ENCODE measurements around the gene COPB2.
A peak's percentile ranks its signal among the peaks of the same experiment; 100 is the strongest.

COPB2 gene

GRCh38 chr3:139358841-139359562, 30.4 kb downstream of the COPB2 start (continued):
- no peak for TF ChIP-seq ZNF354C (tag by site-specific recombination; IDR thresholded peaks at IDR 0.05; ENCODE audit: borderline replicate concordance, low read depth)
- TF ChIP-seq, protein P1, sequence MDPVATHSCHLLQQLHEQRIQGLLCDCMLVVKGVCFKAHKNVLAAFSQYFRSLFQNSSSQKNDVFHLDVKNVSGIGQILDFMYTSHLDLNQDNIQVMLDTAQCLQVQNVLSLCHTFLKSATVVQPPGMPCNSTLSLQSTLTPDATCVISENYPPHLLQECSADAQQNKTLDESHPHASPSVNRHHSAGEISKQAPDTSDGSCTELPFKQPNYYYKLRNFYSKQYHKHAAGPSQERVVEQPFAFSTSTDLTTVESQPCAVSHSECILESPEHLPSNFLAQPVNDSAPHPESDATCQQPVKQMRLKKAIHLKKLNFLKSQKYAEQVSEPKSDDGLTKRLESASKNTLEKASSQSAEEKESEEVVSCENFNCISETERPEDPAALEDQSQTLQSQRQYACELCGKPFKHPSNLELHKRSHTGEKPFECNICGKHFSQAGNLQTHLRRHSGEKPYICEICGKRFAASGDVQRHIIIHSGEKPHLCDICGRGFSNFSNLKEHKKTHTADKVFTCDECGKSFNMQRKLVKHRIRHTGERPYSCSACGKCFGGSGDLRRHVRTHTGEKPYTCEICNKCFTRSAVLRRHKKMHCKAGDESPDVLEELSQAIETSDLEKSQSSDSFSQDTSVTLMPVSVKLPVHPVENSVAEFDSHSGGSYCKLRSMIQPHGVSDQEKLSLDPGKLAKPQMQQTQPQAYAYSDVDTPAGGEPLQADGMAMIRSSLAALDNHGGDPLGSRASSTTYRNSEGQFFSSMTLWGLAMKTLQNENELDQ (tag by site-specific recombination; IDR thresholded peaks at IDR 0.05; ENCODE audit: low read depth), result no peak
- TF ChIP-seq FEZF1 (tag by site-specific recombination; IDR thresholded peaks at IDR 0.05), result peak; percentile 51; the same call in 1 of the 2 replicates
- TF ChIP-seq, protein P2, sequence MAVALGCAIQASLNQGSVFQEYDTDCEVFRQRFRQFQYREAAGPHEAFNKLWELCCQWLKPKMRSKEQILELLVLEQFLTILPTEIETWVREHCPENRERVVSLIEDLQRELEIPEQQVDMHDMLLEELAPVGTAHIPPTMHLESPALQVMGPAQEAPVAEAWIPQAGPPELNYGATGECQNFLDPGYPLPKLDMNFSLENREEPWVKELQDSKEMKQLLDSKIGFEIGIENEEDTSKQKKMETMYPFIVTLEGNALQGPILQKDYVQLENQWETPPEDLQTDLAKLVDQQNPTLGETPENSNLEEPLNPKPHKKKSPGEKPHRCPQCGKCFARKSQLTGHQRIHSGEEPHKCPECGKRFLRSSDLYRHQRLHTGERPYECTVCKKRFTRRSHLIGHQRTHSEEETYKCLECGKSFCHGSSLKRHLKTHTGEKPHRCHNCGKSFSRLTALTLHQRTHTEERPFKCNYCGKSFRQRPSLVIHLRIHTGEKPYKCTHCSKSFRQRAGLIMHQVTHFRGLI (tag by site-specific recombination; IDR thresholded peaks at IDR 0.05), result no peak
- peak; percentile 87 for TF ChIP-seq SP7 (tag by site-specific recombination; IDR thresholded peaks at IDR 0.05)
- no peak for TF ChIP-seq ZNF629 (tag by site-specific recombination; IDR thresholded peaks at IDR 0.05)
- TF ChIP-seq, protein P3, sequence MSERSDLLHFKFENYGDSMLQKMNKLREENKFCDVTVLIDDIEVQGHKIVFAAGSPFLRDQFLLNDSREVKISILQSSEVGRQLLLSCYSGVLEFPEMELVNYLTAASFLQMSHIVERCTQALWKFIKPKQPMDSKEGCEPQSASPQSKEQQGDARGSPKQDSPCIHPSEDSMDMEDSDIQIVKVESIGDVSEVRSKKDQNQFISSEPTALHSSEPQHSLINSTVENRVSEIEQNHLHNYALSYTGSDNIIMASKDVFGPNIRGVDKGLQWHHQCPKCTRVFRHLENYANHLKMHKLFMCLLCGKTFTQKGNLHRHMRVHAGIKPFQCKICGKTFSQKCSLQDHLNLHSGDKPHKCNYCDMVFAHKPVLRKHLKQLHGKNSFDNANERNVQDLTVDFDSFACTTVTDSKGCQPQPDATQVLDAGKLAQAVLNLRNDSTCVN (tag by site-specific recombination; optimal IDR thresholded peaks at IDR 0.05), result no peak
- TF ChIP-seq ZNF132 (tag by site-specific recombination; IDR thresholded peaks at IDR 0.05; ENCODE audit: borderline replicate concordance), result no peak
- TF ChIP-seq, protein P4, sequence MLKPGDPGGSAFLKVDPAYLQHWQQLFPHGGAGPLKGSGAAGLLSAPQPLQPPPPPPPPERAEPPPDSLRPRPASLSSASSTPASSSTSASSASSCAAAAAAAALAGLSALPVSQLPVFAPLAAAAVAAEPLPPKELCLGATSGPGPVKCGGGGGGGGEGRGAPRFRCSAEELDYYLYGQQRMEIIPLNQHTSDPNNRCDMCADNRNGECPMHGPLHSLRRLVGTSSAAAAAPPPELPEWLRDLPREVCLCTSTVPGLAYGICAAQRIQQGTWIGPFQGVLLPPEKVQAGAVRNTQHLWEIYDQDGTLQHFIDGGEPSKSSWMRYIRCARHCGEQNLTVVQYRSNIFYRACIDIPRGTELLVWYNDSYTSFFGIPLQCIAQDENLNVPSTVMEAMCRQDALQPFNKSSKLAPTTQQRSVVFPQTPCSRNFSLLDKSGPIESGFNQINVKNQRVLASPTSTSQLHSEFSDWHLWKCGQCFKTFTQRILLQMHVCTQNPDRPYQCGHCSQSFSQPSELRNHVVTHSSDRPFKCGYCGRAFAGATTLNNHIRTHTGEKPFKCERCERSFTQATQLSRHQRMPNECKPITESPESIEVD (tag by site-specific recombination; IDR thresholded peaks at IDR 0.05), result peak; percentile 59

GRCh38 chr3:139357899-139358298, 31.5 kb downstream of the COPB2 start:
- H3K36me3 ChIP-seq (ENCODE audit: control insufficient read depth in 2 of 2, insufficient read depth in 1 of 2, low read length in 2 of 2), result peaks cover 40 to 95% of the 10 kb centered on the region in 2 experiments
- CTCF ChIA-PET, result no interaction called here
- TF ChIP-seq, protein P5, sequence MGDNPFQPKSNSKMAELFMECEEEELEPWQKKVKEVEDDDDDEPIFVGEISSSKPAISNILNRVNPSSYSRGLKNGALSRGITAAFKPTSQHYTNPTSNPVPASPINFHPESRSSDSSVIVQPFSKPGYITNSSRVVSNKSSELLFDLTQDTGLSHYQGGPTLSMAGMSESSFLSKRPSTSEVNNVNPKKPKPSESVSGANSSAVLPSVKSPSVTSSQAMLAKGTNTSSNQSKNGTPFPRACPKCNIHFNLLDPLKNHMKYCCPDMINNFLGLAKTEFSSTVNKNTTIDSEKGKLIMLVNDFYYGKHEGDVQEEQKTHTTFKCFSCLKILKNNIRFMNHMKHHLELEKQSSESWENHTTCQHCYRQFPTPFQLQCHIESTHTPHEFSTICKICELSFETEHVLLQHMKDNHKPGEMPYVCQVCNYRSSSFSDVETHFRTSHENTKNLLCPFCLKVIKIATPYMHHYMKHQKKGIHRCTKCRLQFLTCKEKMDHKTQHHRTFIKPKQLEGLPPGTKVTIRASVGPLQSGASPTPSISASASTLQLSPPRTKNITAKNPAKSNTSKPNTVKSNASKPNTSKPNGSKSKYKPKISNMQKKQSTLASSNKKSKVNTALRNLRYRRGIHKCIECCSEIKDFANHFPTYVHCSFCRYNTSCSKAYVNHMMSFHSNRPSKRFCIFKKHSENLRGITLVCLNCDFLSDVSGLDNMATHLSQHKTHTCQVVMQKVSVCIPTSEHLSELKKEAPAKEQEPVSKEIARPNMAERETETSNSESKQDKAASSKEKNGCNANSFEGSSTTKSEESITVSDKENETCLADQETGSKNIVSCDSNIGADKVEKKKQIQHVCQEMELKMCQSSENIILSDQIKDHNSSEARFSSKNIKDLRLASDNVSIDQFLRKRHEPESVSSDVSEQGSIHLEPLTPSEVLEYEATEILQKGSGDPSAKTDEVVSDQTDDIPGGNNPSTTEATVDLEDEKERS (tag by site-specific recombination; IDR thresholded peaks at IDR 0.05), result no peak
- TF ChIP-seq ZNF366 (tag by site-specific recombination; conservative IDR thresholded peaks at IDR 0.05), result no peak
- no peak for TF ChIP-seq ZBTB7A (tag by site-specific recombination; IDR thresholded peaks at IDR 0.05; ENCODE audit: low read depth)
- TF ChIP-seq ZNF133 (tag by site-specific recombination; IDR thresholded peaks at IDR 0.05), result no peak
- TF ChIP-seq ZNF416 (tag by site-specific recombination; IDR thresholded peaks at IDR 0.05), result no peak
- no peak for TF ChIP-seq ZNF433 (tag by site-specific recombination; IDR thresholded peaks at IDR 0.05; ENCODE audit: low read depth)
- no peak for TF ChIP-seq ZNF626 (tag by site-specific recombination; IDR thresholded peaks at IDR 0.05)
- TF ChIP-seq ZNF23 (tag by site-specific recombination; IDR thresholded peaks at IDR 0.05; ENCODE audit: borderline replicate concordance), result no peak
- TF ChIP-seq, protein P2 (tag by site-specific recombination; IDR thresholded peaks at IDR 0.05), result no peak
- no peak for TF ChIP-seq ZNF530 (tag by site-specific recombination; IDR thresholded peaks at IDR 0.05; ENCODE audit: low read depth)
- TF ChIP-seq TRIM28 (IDR thresholded peaks at IDR 0.05; ENCODE audit: borderline replicate concordance, low read length), result no peak
- TF ChIP-seq OVOL3 (tag by site-specific recombination; IDR thresholded peaks at IDR 0.05), result no peak
- TF ChIP-seq SCRT2 (tag by site-specific recombination; IDR thresholded peaks at IDR 0.05), result no peak
- TF ChIP-seq ZNF473 (tag by site-specific recombination; IDR thresholded peaks at IDR 0.05), result no peak
- TF ChIP-seq ZNF664 (tag by site-specific recombination; IDR thresholded peaks at IDR 0.05), result no peak
- no peak for TF ChIP-seq ZNF791 (tag by site-specific recombination; IDR thresholded peaks at IDR 0.05)

More at GRCh38 chr3:139357899-139358298, 31.5 kb downstream of the COPB2 start:
- Histone ChIP-seq H3K4me1 (ENCODE audit: control insufficient read depth, insufficient read depth, low read length) (no peaks in the 10 kb centered on the region), H3K4me3 (ENCODE audit: low read depth, low read length) (no peak overlapping the region), H3K9me3 (ENCODE audit: control insufficient read depth, insufficient read depth, low read depth, low read length) (no peaks in the 10 kb centered on the region), H3K27ac (ENCODE audit: extremely low read depth, low read depth, low read length) (no peak overlapping the region)
- POLR2A ChIA-PET, result no interaction called here

Data from HEK293 (cell line).